SJSA1 (cell line): ENCODE data around the gene FOXN1. TPM values are rescaled to one million over a fixed set of nuclear protein-coding genes. Genes with fewer than 3 reads are reported as not detected.

ENCODE experiments used
- DNase-seq, 2 experiments: peaks; one replicate each; pipeline ENCODE4 v3.0.0-alpha.2; 2015 to 2020; ENCODE audit warnings: low spot score in 2 of 2, low read depth in 1 of 2
- H3K27ac ChIP-seq: fragments of 250-450 bp; sonication (Bioruptor Pico); 2 replicates; pipeline ENCODE4 v1.5.1; 2020; ENCODE audit warnings: mild to moderate bottlenecking, moderate library complexity
- H3K27me3 ChIP-seq: fragments of 250-450 bp; sonication (Bioruptor Pico); replicated peaks from 2 replicates; pipeline ENCODE4 v1.5.1; 2020; ENCODE audit warnings: mild to moderate bottlenecking, moderate library complexity
- H3K36me3 ChIP-seq: fragments of 250-450 bp; sonication (Bioruptor Pico); 2 replicates; pipeline ENCODE4 v1.5.1; 2020; ENCODE audit warnings: mild to moderate bottlenecking
- H3K4me1 ChIP-seq: fragments of 250-450 bp; sonication (Bioruptor Pico); replicated peaks from 2 replicates; pipeline ENCODE4 v1.6.1; 2021; ENCODE audit warnings: mild to moderate bottlenecking
- H3K4me3 ChIP-seq: fragments of 250-450 bp; sonication (Bioruptor Pico); 2 replicates; pipeline ENCODE4 v1.5.1; 2020; ENCODE audit warnings: mild to moderate bottlenecking
- H3K9me3 ChIP-seq: fragments of 250-450 bp; sonication (Bioruptor Pico); replicated peaks from 2 replicates; pipeline ENCODE4 v1.5.1; 2020; ENCODE audit warnings: mild to moderate bottlenecking
- total RNA-seq: library from RNA; depleted of rRNA; stranded (reverse); fragments of >200 nt; shearing (Covaris generic); gene quantifications from 2 replicates; pipeline ENCODE4 v1.2.3, GENCODE V29; 2014; rRNA removed

Gene FOXN1
- total RNA-seq, 1 experiment from 2014 or later = not detected

- Histone ChIP-seq H3K27me3 (no peaks in the 10 kb centered on the region), H3K4me3 (no peak overlapping the region), H3K27ac (no peak overlapping the region), H3K4me1 (peaks cover 6% of the 10 kb centered on the region; the same call in 1 of the 2 replicates), H3K9me3 (no peaks in the 10 kb centered on the region), H3K36me3 (peaks cover 82% of the 10 kb centered on the region)
- no peak for DNase-seq
Measured at GRCh38 chr17:28578246-28579195, 72.4 kb downstream of the FOXN1 start.

GRCh38 chr17:28579526-28579925, 73.4 kb downstream of the FOXN1 start:
- no peaks in the 10 kb centered on the region for H3K9me3 ChIP-seq
- no peak for DNase-seq
- peaks cover 88% of the 10 kb centered on the region for H3K36me3 ChIP-seq
- peaks cover 6% of the 10 kb centered on the region; the same call in 1 of the 2 replicates for H3K4me1 ChIP-seq
- no peaks in the 10 kb centered on the region for H3K27me3 ChIP-seq
- H3K27ac ChIP-seq = no peak overlapping the region
- no peak overlapping the region for H3K4me3 ChIP-seq

- no peak for DNase-seq
- peaks cover 6% of the 10 kb centered on the region; the same call in 1 of the 2 replicates for H3K4me1 ChIP-seq
- H3K36me3 ChIP-seq = peaks cover 92% of the 10 kb centered on the region
Measured at GRCh38 chr17:28580959-28581358, 74.8 kb downstream of the FOXN1 start.

GRCh38 chr17:28582513-28582912, 76.4 kb downstream of the FOXN1 start:
- DNase-seq = no peak
- H3K36me3 ChIP-seq = peaks cover 96% of the 10 kb centered on the region
- no peaks in the 10 kb centered on the region for H3K9me3 ChIP-seq
- no peak overlapping the region for H3K4me3 ChIP-seq
- H3K27ac ChIP-seq = no peak overlapping the region
- no peaks in the 10 kb centered on the region for H3K27me3 ChIP-seq
- no peaks in the 10 kb centered on the region for H3K4me1 ChIP-seq

More at GRCh38 chr17:28580959-28581358, 74.8 kb downstream of the FOXN1 start:
- H3K27me3 ChIP-seq = no peaks in the 10 kb centered on the region
- no peak overlapping the region for H3K4me3 ChIP-seq
- no peak overlapping the region for H3K27ac ChIP-seq
- no peaks in the 10 kb centered on the region for H3K9me3 ChIP-seq

- no peak for DNase-seq
- H3K27me3 ChIP-seq = no peaks in the 10 kb centered on the region
- peaks cover 96% of the 10 kb centered on the region for H3K36me3 ChIP-seq
- H3K4me1 ChIP-seq = no peaks in the 10 kb centered on the region
- H3K9me3 ChIP-seq = no peaks in the 10 kb centered on the region
- no peak overlapping the region for H3K27ac ChIP-seq
- no peak overlapping the region for H3K4me3 ChIP-seq
Measured at GRCh38 chr17:28584434-28584833, 78.3 kb downstream of the FOXN1 start.

GRCh38 chr17:28585851-28586250, 79.7 kb downstream of the FOXN1 start:
- H3K9me3 ChIP-seq = no peaks in the 10 kb centered on the region
- H3K36me3 ChIP-seq = peaks cover 96% of the 10 kb centered on the region
- H3K27ac ChIP-seq = no peak overlapping the region
- no peaks in the 10 kb centered on the region for H3K27me3 ChIP-seq
- no peaks in the 10 kb centered on the region for H3K4me1 ChIP-seq
- no peak for DNase-seq
- H3K4me3 ChIP-seq = no peak overlapping the region

Other genes starting within 250 kb of the FOXN1 start
- 51.0 and 61.5 TPM in 2 replicates for gene TMEM97, start 187.1 kb upstream of the FOXN1 start, total RNA-seq
- gene IFT20, start 170.9 kb upstream of the FOXN1 start, total RNA-seq = 40.2 and 52.1 TPM in 2 replicates
- gene TNFAIP1, start 170.6 kb upstream of the FOXN1 start, total RNA-seq = 30.0 and 30.1 TPM in 2 replicates
- gene POLDIP2, start 148.8 kb upstream of the FOXN1 start, total RNA-seq = 110 and 125 TPM in 2 replicates
- gene SEBOX, start 141.1 kb upstream of the FOXN1 start, total RNA-seq = not detected in 2 replicates
- gene VTN, start 136.0 kb upstream of the FOXN1 start, total RNA-seq = 0.08 TPM in 1 of 2 replicates, not detected in the other
- gene SARM1, start 134.7 kb upstream of the FOXN1 start, total RNA-seq = 10.8 and 18.0 TPM in 2 replicates
- gene SLC46A1, start 100.1 kb upstream of the FOXN1 start, total RNA-seq = 1.8 and 2.5 TPM in 2 replicates
- gene SLC13A2, start 32.7 kb upstream of the FOXN1 start, total RNA-seq = not detected in 2 replicates
- 19.7 and 27.2 TPM in 2 replicates for gene UNC119, start 46.3 kb downstream of the FOXN1 start, total RNA-seq
- gene PIGS, start 65.2 kb downstream of the FOXN1 start, total RNA-seq = 40.8 and 81.8 TPM in 2 replicates
- 6.1 and 9.4 TPM in 2 replicates for gene ALDOC, start 70.5 kb downstream of the FOXN1 start, total RNA-seq
- 105 and 108 TPM in 2 replicates for gene SPAG5, start 92.7 kb downstream of the FOXN1 start, total RNA-seq
- gene RSKR, start 107.8 kb downstream of the FOXN1 start, total RNA-seq = 5.0 TPM in 1 of 2 replicates, not detected in the other
- gene BLTP2, start 138.8 kb downstream of the FOXN1 start, total RNA-seq = 52.0 and 58.8 TPM in 2 replicates
- gene SDF2, start 155.6 kb downstream of the FOXN1 start, total RNA-seq = 59.8 and 125 TPM in 2 replicates
- gene SUPT6H, start 155.9 kb downstream of the FOXN1 start, total RNA-seq = 25.9 and 39.3 TPM in 2 replicates
- gene PROCA1, start 205.5 kb downstream of the FOXN1 start, total RNA-seq = 0.53 and 0.69 TPM in 2 replicates
- gene RAB34, start 211.5 kb downstream of the FOXN1 start, total RNA-seq = 1,039 and 1,435 TPM in 2 replicates
- gene RPL23A, start 213.6 kb downstream of the FOXN1 start, total RNA-seq = 591 and 789 TPM in 2 replicates
- 1.6 TPM in 1 of 2 replicates, not detected in the other for gene TLCD1, start 219.9 kb downstream of the FOXN1 start, total RNA-seq
- gene NEK8, start 222.4 kb downstream of the FOXN1 start, total RNA-seq = 1.1 and 2.2 TPM in 2 replicates
- 38.4 and 51.0 TPM in 2 replicates for gene TRAF4, start 237.7 kb downstream of the FOXN1 start, total RNA-seq